Tongue (tissue), 2 donors: ENCODE data around the gene PRRX1. TPM values are rescaled to one million over a fixed set of nuclear protein-coding genes. Genes with fewer than 3 reads are reported as not detected.

Experiments
- DNase-seq: peaks from one replicate; pipeline ENCODE4 v3.0.0-alpha.2; 2015
- total RNA-seq: library from RNA; depleted of rRNA; stranded (reverse); fragments of >200 nt; gene quantifications from one replicate; pipeline ENCODE4 v1.2.3, GENCODE V29; 2014

Gene PRRX1
- total RNA-seq, 1 donor from 2014 or later = 185 TPM

GRCh38 chr1:170723518-170723917, 59.6 kb downstream of the PRRX1 start:
- no peak for DNase-seq

GRCh38 chr1:170725326-170725725, 61.4 kb downstream of the PRRX1 start:
- DNase-seq = no peak

GRCh38 chr1:170727963-170728362, 64.0 kb downstream of the PRRX1 start:
- DNase-seq = no peak

- DNase-seq = peak; percentile 23
Measured at GRCh38 chr1:170729225-170730002, 65.5 kb downstream of the PRRX1 start.

- peak; percentile 47 for DNase-seq
Measured at GRCh38 chr1:170730014-170730413, 66.1 kb downstream of the PRRX1 start.

GRCh38 chr1:170730438-170730837, 66.5 kb downstream of the PRRX1 start:
- peak; percentile 49 for DNase-seq

GRCh38 chr1:170731566-170732251, 67.8 kb downstream of the PRRX1 start:
- DNase-seq = peak; percentile 24

- DNase-seq = peak; percentile 93
Measured at GRCh38 chr1:170732252-170732588, 68.3 kb downstream of the PRRX1 start.

- DNase-seq = peak; percentile 61
Measured at GRCh38 chr1:170734412-170735175, 70.7 kb downstream of the PRRX1 start.

- DNase-seq = peak; percentile 44
Measured at GRCh38 chr1:170735366-170736263, 71.7 kb downstream of the PRRX1 start.

- DNase-seq = no peak
Measured at GRCh38 chr1:170739803-170740202, 75.9 kb downstream of the PRRX1 start.

- DNase-seq = no peak
Measured at GRCh38 chr1:170741678-170742077, 77.7 kb downstream of the PRRX1 start.

- DNase-seq = no peak
Measured at GRCh38 chr1:170742600-170742999, 78.7 kb downstream of the PRRX1 start.

GRCh38 chr1:170743083-170743482, 79.2 kb downstream of the PRRX1 start:
- no peak for DNase-seq

- DNase-seq = no peak
Measured at GRCh38 chr1:170749549-170749948, 85.6 kb downstream of the PRRX1 start.

- no peak for DNase-seq
Measured at GRCh38 chr1:170749959-170750358, 86.0 kb downstream of the PRRX1 start.

- DNase-seq = no peak
Measured at GRCh38 chr1:170755795-170756194, 91.9 kb downstream of the PRRX1 start.

- no peak for DNase-seq
Measured at GRCh38 chr1:170758992-170759391, 95.1 kb downstream of the PRRX1 start.

- DNase-seq = no peak
Measured at GRCh38 chr1:170765279-170765678, 101.3 kb downstream of the PRRX1 start.

- peak; percentile 66 for DNase-seq
Measured at GRCh38 chr1:170765712-170766330, 101.9 kb downstream of the PRRX1 start.

- peak; percentile 16 for DNase-seq
Measured at GRCh38 chr1:170768929-170769328, 105.0 kb downstream of the PRRX1 start.

- DNase-seq = no peak
Measured at GRCh38 chr1:170769691-170770090, 105.8 kb downstream of the PRRX1 start.
